ENCODE results near the gene STX8.

Gene STX8

DNA sequence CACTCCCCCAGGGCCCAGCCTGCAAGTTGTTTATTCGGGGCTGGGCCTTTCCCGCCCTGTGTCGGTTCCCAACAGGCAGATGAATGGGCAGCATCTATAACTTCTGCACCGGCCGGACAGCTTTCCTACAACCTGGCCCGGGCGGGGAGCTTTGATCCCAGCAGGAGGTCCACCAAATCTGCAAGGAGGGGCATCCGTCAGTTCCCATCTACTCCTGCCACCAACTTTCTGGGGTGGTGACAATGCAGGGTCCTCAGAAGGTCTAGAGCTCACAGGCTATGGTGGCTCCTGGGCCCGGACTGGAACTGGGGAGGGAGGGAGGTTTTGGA, 342.4 kb downstream of the STX8 start:
- Histone ChIP-seq H3K9ac (ENCODE audit: low read depth, low read length) (no peak overlapping the region), H3K4me1 (ENCODE audit: insufficient read depth, low read length) (no peaks in the 10 kb centered on the region; the same call in 1 of the 2 replicates), H3K36me3 (ENCODE audit: insufficient read depth, low read length) (no peaks in the 10 kb centered on the region), H3K9me3 (ENCODE audit: control insufficient read depth, insufficient read depth, low read length) (no peaks in the 10 kb centered on the region)

DNA sequence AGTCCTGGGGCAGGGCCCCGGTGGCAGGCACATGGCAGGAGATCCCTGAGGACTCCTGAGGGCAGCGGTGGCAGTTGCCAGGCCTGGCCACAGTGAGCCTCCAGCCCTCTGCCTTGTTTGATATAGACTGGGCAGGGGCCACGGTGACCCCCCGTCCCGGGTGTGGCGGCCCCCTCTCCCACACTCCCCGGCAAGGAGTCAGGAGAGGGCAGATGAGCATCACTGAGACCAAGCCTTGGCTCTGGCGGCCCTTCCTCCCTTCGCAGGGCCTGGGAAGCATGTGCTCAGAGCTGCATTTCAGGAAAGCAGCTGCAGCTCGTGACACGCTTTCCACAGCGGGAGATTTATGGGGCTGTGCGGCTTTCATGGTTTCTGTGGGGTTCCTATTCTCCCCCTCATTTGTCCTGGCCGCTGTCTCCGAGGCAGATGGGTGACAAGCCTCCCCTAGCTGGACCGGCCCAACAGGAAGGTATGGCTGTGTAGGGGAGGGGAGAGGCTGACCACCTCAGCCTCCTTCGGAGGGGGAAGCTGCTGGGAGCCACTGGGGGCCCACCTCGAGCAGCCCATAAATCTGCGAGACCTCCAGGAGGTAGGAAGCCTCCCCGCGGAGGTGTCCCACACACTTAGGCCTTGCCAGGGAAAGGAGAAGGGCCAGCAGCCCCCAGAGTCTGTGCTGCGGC, 342.9 kb downstream of the STX8 start:
- Histone ChIP-seq H3K4me1 (ENCODE audit: insufficient read depth, low read length) (no peaks in the 10 kb centered on the region; the same call in 1 of the 2 replicates), H3K9ac (ENCODE audit: low read depth, low read length) (no peak overlapping the region), H3K36me3 (ENCODE audit: insufficient read depth, low read length) (no peaks in the 10 kb centered on the region), H3K9me3 (ENCODE audit: control insufficient read depth, insufficient read depth, low read length) (no peaks in the 10 kb centered on the region)

DNA sequence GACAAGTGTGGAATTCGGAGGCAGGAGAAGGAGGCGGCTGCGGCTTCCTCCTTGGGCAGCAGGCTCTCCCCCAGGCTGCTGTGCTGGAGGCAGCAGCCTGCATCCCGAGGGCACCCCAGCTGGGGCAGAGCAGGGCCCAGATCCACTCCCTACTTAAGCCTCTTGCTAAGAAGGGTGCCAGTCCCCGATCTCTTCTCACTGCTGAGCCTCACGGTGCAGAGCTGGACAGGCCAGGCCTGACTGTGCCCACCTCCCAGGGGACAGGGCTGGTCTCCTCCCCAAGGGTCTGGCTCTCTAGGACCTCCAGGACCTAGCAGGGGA, 343.5 kb downstream of the STX8 start:
- H3K9me3 ChIP-seq (ENCODE audit: control insufficient read depth, insufficient read depth, low read length) = no peaks in the 10 kb centered on the region
- no peak overlapping the region for H3K9ac ChIP-seq (ENCODE audit: low read depth, low read length)
- H3K36me3 ChIP-seq (ENCODE audit: insufficient read depth, low read length) = no peaks in the 10 kb centered on the region
- no peaks in the 10 kb centered on the region; the same call in 1 of the 2 replicates for H3K4me1 ChIP-seq (ENCODE audit: insufficient read depth, low read length)

DNA sequence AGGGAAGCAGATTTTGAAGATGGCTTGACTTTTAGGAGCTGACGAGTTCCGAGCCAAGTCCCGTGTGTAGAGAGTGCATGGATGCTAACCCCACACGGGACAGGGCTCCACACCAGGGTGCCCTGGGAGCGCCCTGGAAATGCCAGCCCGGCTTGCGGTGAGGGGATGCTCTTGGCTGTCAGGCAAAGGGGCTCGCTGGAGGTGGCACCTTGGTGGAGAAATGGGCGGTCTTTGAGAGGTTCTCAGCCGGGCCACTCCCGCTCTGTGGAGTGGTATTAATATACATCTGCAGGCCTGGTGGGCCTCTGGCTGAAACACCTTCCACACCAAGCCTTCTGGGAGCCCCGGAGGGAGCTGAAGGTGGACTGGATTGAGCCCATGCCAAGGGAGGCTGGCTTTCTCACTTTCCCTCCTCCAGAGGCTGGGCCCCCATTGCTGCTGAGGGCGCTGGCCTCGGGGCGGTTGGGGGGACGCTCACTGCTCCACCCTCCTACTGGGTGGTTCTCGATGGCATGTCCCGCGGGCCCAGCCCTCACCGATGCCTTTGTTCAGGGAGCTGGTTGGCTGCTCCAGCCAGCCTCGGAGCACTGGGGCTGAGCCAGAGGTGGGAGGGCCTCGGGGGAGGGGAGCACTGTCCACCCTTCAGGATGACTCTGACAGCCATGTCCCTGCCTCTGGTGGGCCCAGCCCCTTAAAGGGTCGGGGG, 344.0 kb downstream of the STX8 start:
- Histone ChIP-seq H3K36me3 (ENCODE audit: insufficient read depth, low read length) (no peaks in the 10 kb centered on the region), H3K4me1 (ENCODE audit: insufficient read depth, low read length) (no peaks in the 10 kb centered on the region; the same call in 1 of the 2 replicates), H3K9ac (ENCODE audit: low read depth, low read length) (no peak overlapping the region), H3K9me3 (ENCODE audit: control insufficient read depth, insufficient read depth, low read length) (no peaks in the 10 kb centered on the region)

DNA sequence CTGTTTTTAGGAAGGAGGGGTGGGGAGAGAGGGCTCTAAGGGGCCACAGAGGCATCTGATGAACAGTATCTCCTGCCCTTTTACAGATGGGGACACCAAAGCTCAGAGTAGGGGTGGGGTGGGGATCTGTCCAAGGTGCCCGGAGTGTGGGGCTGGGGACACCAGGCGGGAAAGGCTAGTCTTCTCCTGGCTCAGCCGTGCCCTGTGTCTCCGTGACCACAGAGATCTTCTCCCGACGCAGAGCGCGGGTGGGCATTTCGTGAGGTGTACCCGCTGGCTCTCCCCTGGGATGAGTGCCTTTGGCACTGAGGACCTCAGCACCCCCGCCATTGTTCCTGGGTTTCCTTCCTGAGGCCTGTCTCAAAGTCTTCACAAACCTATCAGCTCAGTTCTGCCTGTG, 344.8 kb downstream of the STX8 start:
- H3K4me1 ChIP-seq (ENCODE audit: insufficient read depth, low read length) = no peaks in the 10 kb centered on the region; the same call in 1 of the 2 replicates
- H3K9me3 ChIP-seq (ENCODE audit: control insufficient read depth, insufficient read depth, low read length) = no peaks in the 10 kb centered on the region
- no peak overlapping the region for H3K9ac ChIP-seq (ENCODE audit: low read depth, low read length)
- no peaks in the 10 kb centered on the region for H3K36me3 ChIP-seq (ENCODE audit: insufficient read depth, low read length)

DNA sequence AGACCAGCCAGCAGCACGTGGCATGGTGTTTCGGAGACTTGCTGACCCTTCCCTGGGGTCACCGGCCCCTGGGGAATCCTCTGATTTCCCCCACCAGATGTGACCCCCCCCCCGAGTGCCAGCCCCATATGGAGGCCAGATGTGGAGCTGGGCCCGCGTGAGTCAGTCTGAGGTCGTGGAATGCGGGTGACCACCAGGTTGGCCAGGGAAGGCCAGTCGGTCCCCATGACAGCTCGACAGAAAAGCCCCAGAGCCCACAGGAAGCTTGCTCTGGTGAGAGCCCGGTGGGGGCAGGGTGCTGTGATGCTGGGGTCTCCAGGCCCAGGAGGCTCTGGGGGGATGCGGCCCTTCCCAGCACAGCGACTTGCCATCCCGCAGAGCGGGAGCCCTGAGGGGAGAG, 345.3 kb downstream of the STX8 start:
- peaks cover 4% of the 10 kb centered on the region; the same call in 1 of the 2 replicates for H3K4me1 ChIP-seq (ENCODE audit: insufficient read depth, low read length)
- no peaks in the 10 kb centered on the region for H3K36me3 ChIP-seq (ENCODE audit: insufficient read depth, low read length)
- H3K9me3 ChIP-seq (ENCODE audit: control insufficient read depth, insufficient read depth, low read length) = no peaks in the 10 kb centered on the region
- H3K9ac ChIP-seq (ENCODE audit: low read depth, low read length) = no peak overlapping the region

DNA sequence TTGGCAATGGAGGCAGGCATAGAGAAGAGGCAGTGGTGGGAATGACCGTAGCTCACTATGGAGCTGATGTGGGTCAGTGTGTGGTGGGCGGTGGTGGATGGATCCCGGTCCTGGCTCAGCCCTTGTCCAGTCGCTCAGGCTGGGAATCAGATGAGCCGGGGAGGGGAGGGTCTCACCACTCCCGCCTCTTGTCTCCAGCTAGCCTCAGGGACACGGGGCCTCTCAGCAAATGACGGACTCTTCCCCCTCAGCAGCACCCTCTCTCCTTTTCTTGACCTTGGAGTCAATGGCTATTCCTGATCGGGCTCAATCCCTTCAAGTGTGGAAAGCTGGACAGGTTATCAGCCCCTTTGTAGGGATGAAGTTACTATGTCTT, 345.8 kb downstream of the STX8 start:
- H3K36me3 ChIP-seq (ENCODE audit: insufficient read depth, low read length) = no peaks in the 10 kb centered on the region
- H3K9me3 ChIP-seq (ENCODE audit: control insufficient read depth, insufficient read depth, low read length) = no peaks in the 10 kb centered on the region
- peaks cover 6% of the 10 kb centered on the region; the same call in 1 of the 2 replicates for H3K4me1 ChIP-seq (ENCODE audit: insufficient read depth, low read length)
- no peak overlapping the region for H3K9ac ChIP-seq (ENCODE audit: low read depth, low read length)

DNA sequence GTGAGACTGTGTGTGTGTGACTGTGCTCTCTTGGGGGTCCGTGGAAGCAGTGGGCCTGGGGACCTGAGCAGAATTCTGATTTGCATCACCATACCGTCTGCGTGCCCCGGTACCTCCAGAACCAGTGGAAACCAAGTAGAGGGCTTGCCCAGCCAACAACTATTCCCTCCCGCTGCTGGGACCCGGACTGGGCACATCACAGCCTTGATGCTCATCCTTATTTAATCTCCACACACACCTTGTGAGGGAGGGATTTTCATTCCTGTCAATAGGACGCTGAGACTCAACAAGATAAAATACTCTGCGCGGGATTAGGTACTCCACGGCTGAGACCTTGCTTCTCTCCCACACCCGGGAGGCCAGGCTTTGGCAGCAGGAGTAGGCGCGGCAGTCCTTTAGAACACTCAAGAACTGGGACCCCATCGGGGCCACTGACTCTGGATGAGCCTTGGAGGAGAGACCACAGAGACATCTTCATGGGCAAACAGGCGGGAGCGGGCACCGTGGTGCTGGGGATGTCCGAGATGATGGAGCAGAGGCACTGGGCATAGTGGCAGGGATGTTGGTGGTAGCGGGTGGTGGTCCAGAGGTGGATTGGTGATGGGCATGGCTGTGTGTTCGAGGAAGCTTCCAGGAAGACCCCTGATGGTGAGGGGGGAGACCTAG, 346.3 kb downstream of the STX8 start:
- Histone ChIP-seq H3K9me3 (ENCODE audit: control insufficient read depth, insufficient read depth, low read length) (no peaks in the 10 kb centered on the region), H3K9ac (ENCODE audit: low read depth, low read length) (no peak overlapping the region), H3K4me1 (ENCODE audit: insufficient read depth, low read length) (peaks cover 6% of the 10 kb centered on the region; the same call in 1 of the 2 replicates), H3K36me3 (ENCODE audit: insufficient read depth, low read length) (no peaks in the 10 kb centered on the region)

DNA sequence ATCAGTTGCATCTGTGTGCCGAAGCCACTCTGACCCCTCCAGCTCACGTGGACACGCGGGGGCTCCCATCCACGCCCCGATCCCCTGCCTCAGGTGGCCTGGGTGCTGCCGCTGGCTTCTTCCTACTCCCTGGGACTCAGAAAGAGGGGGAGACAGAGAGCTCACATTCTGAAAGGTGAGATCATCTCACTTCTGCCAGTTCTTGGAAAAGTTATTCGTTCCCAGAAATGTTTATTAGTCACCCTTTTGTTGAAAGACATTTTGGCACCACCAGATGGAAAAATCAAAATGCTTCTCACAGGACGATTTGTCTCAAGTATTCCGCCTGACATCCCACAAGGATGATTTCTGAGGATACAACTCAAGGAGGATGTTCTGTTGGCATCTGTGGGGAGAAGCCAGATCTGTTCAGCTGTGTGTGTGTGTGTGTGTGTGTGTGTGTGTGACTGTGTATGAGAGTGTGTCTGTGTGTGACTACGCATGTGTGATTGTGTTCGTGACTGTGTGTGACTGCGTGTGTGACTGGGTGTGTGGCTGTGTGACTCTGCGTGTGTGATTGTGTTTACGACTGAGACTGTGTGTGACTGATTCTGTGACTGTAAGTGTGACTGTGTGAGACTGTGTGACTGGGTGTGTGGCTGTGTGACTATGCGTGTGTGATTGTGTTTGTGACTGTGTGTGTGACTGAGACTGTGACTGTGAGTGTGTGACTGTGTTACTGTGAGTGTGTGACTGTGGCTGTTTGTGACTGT, 347.0 kb downstream of the STX8 start:
- no peaks in the 10 kb centered on the region for H3K9me3 ChIP-seq (ENCODE audit: control insufficient read depth, insufficient read depth, low read length)
- H3K4me1 ChIP-seq (ENCODE audit: insufficient read depth, low read length) = peaks cover 6% of the 10 kb centered on the region; the same call in 1 of the 2 replicates
- no peak overlapping the region for H3K9ac ChIP-seq (ENCODE audit: low read depth, low read length)
- no peaks in the 10 kb centered on the region for H3K36me3 ChIP-seq (ENCODE audit: insufficient read depth, low read length)

DNA sequence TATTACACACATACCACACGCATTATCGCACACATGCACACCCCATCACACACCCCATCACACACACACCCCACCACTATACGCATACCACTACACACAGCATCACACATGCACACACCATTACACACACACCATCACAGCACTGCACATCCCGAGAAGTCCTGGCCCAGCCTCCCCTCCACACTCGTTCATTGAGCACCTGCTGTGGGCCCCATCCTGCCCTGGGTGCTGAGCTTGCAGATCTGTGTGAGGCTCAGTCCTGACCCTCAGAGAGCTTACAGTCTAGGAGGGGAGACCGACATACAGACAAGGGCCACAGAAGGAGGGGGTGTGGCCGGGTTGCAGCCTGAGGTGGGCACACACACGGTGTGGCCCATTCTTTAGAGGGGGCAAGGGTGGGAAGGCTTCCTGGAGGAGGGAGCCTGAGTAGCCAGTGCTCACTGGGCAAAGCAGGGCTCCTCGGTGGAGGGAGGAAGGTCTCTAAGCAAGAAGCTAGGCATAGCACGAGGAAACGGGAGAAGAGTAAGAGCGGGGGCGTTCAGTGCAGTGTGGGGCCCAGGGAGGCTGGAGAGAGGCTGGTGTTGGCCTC, 347.7 kb downstream of the STX8 start:
- H3K9me3 ChIP-seq (ENCODE audit: control insufficient read depth, insufficient read depth, low read length) = no peaks in the 10 kb centered on the region
- H3K36me3 ChIP-seq (ENCODE audit: insufficient read depth, low read length) = no peaks in the 10 kb centered on the region

DNA sequence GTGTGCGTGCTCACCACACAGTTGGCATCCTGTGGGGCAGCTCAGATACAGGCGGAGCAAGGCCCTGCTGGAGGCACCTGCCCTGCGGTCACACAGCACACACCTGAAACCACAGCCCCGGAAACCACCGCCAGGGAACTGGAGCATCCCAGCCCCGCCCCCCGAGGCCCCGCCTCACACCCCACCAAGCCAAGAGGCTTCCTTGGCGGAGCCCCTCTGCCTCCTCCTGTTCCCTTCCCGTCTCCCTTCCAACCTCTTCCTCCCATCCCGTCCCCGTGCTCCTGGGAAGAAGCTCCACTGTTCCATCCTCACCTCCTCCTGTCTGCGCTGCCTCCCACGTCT, 348.9 kb downstream of the STX8 start:
- H3K4me1 ChIP-seq (ENCODE audit: insufficient read depth, low read length) = peaks cover 6% of the 10 kb centered on the region; the same call in 1 of the 2 replicates
- no peak overlapping the region for H3K9ac ChIP-seq (ENCODE audit: low read depth, low read length)
- no peaks in the 10 kb centered on the region for H3K9me3 ChIP-seq (ENCODE audit: control insufficient read depth, insufficient read depth, low read length)
- H3K36me3 ChIP-seq (ENCODE audit: insufficient read depth, low read length) = no peaks in the 10 kb centered on the region

More for the DNA sequence above, 347.7 kb downstream of the STX8 start:
- no peak overlapping the region for H3K9ac ChIP-seq (ENCODE audit: low read depth, low read length)
- peaks cover 6% of the 10 kb centered on the region; the same call in 1 of the 2 replicates for H3K4me1 ChIP-seq (ENCODE audit: insufficient read depth, low read length)

DNA sequence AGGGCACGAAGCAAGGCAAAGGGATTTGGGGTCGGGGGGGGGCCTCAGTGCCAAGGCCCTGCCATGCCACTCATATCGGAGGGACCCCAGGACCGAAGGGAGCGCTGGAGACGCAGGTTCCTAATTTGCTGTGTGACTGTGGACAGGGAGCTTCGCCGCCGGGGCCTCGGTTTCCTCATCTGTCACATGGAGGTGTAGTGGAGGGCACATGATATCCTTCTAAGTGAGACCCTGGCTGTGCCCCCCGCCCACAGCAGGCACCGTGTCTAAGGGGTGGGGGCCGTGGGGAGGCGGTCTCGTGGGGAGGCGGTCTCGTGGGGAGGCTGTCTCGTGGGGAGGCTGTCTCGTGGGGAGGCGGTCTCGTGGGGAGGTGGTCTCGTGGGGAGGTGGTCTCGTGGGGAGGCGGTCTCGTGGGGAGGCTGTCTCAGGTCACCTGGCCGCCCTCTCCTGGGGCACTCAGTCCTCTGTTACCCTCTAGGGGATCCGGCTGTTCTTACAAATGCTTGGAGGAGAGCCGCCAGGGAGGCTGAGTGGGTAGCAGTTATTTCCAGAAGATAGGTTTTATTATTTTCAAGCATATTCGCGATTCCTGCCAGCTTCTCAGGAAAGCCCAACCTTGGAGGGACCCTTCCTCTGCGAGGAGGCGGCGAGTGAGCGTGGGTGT, 349.4 kb downstream of the STX8 start:
- H3K9ac ChIP-seq (ENCODE audit: low read depth, low read length) = no peak overlapping the region
- no peaks in the 10 kb centered on the region for H3K36me3 ChIP-seq (ENCODE audit: insufficient read depth, low read length)
- H3K4me1 ChIP-seq (ENCODE audit: insufficient read depth, low read length) = peaks cover 6% of the 10 kb centered on the region; the same call in 1 of the 2 replicates
- H3K9me3 ChIP-seq (ENCODE audit: control insufficient read depth, insufficient read depth, low read length) = no peaks in the 10 kb centered on the region

DNA sequence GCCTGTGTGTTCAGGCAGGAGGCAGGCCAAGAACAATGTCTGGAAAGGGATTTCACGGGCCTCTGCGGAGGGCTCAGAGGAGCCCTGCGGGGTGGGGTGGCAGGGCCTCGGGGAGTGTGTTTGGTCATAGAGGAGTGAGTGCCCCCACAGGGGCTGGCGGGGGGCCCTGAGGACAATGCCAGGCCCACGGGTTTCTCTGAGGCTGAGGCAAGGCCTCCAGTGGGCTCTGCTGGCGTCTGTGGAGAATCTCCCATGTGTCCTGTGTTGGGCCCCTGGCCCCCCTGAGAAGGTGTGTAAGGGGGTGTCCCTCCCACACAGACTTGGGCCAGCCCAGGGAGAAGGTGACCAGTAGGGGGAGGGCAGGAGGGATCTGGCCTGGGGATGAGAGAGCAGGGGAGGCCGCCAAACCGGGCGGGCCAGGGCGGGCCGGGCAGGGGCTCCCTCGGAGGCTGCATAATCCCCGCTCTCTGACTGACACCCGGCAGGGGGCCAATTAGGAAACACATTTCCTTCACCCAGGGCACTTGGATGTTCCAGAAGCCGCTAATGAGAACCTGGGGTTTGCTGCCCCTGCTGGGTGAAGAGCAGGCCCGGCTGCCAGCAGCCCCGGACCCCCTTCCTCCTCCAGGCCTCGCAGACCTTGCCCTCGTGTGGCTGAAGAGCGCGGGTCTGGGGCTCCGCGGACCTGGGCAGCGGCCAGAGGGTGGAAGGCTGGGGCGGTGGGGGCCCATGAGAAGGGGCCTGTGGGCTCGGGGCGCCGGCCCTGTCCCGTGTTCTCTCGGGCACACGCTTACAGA, 350.1 kb downstream of the STX8 start:
- H3K9me3 ChIP-seq (ENCODE audit: control insufficient read depth, insufficient read depth, low read length) = no peaks in the 10 kb centered on the region
- H3K36me3 ChIP-seq (ENCODE audit: insufficient read depth, low read length) = no peaks in the 10 kb centered on the region
- H3K9ac ChIP-seq (ENCODE audit: low read depth, low read length) = no peak overlapping the region
- H3K4me1 ChIP-seq (ENCODE audit: insufficient read depth, low read length) = peaks cover 7% of the 10 kb centered on the region; the same call in 1 of the 2 replicates

All from ES-I3 (cell line).